HG03039 (cell line): ENCODE measurements around the gene ACOT6.
"Not testable (repeated sequence)": the region's sequence is repeated elsewhere in the genome, so short reads cannot be mapped to it uniquely, and the experiment has no call there.

Experiments used
- ATAC-seq: cut with Tn5 transposase; IDR thresholded peaks from one replicate; pipeline ENCODE4 v1.9.1; 2021; ENCODE audit warnings: mild to moderate bottlenecking, moderate library complexity; ENCODE audit not compliant: unreplicated experiment

ACOT6 gene

GRCh38 chr14:73594491-73594890, 17.8 kb upstream of the ACOT6 start:
- ATAC-seq: no peak

- ATAC-seq: no peak
These were observed 12.8 kb upstream of the ACOT6 start for GRCh38 chr14:73599499-73599898.

- ATAC-seq: no peak
These were observed 9.3 kb upstream of the ACOT6 start for GRCh38 chr14:73602994-73603393.

- no peak for ATAC-seq
These were observed 6.0 kb upstream of the ACOT6 start for GRCh38 chr14:73606271-73606670.

- ATAC-seq: no peak
These were observed 5.1 kb upstream of the ACOT6 start for GRCh38 chr14:73607241-73607640.

GRCh38 chr14:73610687-73611086, 1.6 kb upstream of the ACOT6 start:
- no peak for ATAC-seq

- no peak for ATAC-seq
These were observed 698 bp downstream of the ACOT6 start for GRCh38 chr14:73613046-73613383.

GRCh38 chr14:73613419-73613963, 1.2 kb downstream of the ACOT6 start:
- no peak for ATAC-seq

- ATAC-seq: no peak
These were observed 4.5 kb downstream of the ACOT6 start for GRCh38 chr14:73616831-73617230.

GRCh38 chr14:73619524-73619923, 7.2 kb downstream of the ACOT6 start:
- no peak for ATAC-seq

GRCh38 chr14:73620268-73620667, 8.0 kb downstream of the ACOT6 start:
- ATAC-seq: no peak

- no peak for ATAC-seq
These were observed 11.3 kb downstream of the ACOT6 start for GRCh38 chr14:73623504-73624054.

GRCh38 chr14:73625706-73626105, 13.4 kb downstream of the ACOT6 start:
- ATAC-seq: no peak

- ATAC-seq: no peak
These were observed 14.8 kb downstream of the ACOT6 start for GRCh38 chr14:73627151-73627558.

- ATAC-seq: no peak
These were observed 17.9 kb downstream of the ACOT6 start for GRCh38 chr14:73630009-73630780.

GRCh38 chr14:73633116-73634010, 21.0 kb downstream of the ACOT6 start:
- no peak for ATAC-seq

GRCh38 chr14:73634011-73634833, 21.9 kb downstream of the ACOT6 start:
- ATAC-seq: no peak

GRCh38 chr14:73636355-73636754, 24.0 kb downstream of the ACOT6 start:
- not testable (repeated sequence) for ATAC-seq

GRCh38 chr14:73637830-73638229, 25.5 kb downstream of the ACOT6 start:
- ATAC-seq: no peak

- ATAC-seq: no peak
These were observed 28.6 kb downstream of the ACOT6 start for GRCh38 chr14:73640796-73641365.
